WTC11 (cell line): ENCODE measurements around the gene SDC1. TPM values are rescaled to one million over a fixed set of nuclear protein-coding genes. Genes with fewer than 3 reads are reported as not detected.

Experiments used
- ATAC-seq: fragments of 200-7000 bp; cut with Tn5 transposase; 2 replicates; pipeline ENCODE4 v1.10.0; 2021; ENCODE audit warnings: mild to moderate bottlenecking, moderate library complexity
- CTCF ChIA-PET: fragments of 300-600 bp; sonication (Branson Sonifier 250); formaldehyde crosslinking; loops from one replicate; lab custom pipeline; 2021; ENCODE audit warnings: antibody characterized with exemption; lab: Charles Lee
- POLR2A ChIA-PET: fragments of 350-600 bp; sonication (Branson Sonifier 250); formaldehyde crosslinking; loops from one replicate; lab custom pipeline; 2021; ENCODE audit warnings: antibody characterized with exemption; lab: Charles Lee
- DNase-seq: peaks from one replicate; pipeline ENCODE4 v3.0.0; 2021; ENCODE audit warnings: low spot score
- H3K27ac Mint-ChIP-seq: 2 replicates; pipeline ENCODE4 v1.8.0; 2021; ENCODE audit warnings: mixed read lengths
- H3K27me3 Mint-ChIP-seq: 2 replicates; pipeline ENCODE4 v1.8.0; 2021; ENCODE audit warnings: low read depth, mild to moderate bottlenecking, moderate library complexity, mixed read lengths
- H3K36me3 Mint-ChIP-seq: 2 replicates; pipeline ENCODE4 v1.8.0; 2021; ENCODE audit warnings: mixed read lengths
- H3K4me1 Mint-ChIP-seq: 2 replicates; pipeline ENCODE4 v1.8.0; 2022; ENCODE audit warnings: mixed read lengths
- H3K4me3 Mint-ChIP-seq: 2 replicates; pipeline ENCODE4 v1.8.0; 2021; ENCODE audit warnings: mild to moderate bottlenecking, moderate library complexity, mixed read lengths
- H3K9me3 Mint-ChIP-seq: 2 replicates; pipeline ENCODE4 v1.8.0; 2021; ENCODE audit warnings: mixed read lengths
- CREM ChIP-seq: sonication (generic); formaldehyde crosslinking; IDR thresholded peaks from 2 replicates; pipeline ENCODE4 v1.8.1; 2022; ENCODE audit warnings: mild to moderate bottlenecking, missing genetic modification reagents, moderate library complexity
- ETV6 ChIP-seq: sonication (generic); formaldehyde crosslinking; IDR thresholded peaks from 2 replicates; pipeline ENCODE4 v1.8.1; 2022; ENCODE audit warnings: mild to moderate bottlenecking, missing genetic modification reagents
- GABPB1 ChIP-seq: sonication (generic); formaldehyde crosslinking; IDR thresholded peaks from 2 replicates; pipeline ENCODE4 v1.8.1; 2023; ENCODE audit warnings: mild to moderate bottlenecking, missing genetic modification reagents
- GRHL2 ChIP-seq: fragments of 250-450 bp; sonication (Bioruptor Pico); IDR thresholded peaks from 2 replicates; pipeline ENCODE4 v1.8.0; 2022; ENCODE audit warnings: mild to moderate bottlenecking, moderate library complexity; ENCODE audit not compliant: insufficient replicate concordance, severe bottlenecking
- MYBL2 ChIP-seq: sonication (generic); formaldehyde crosslinking; IDR thresholded peaks from 2 replicates; pipeline ENCODE4 v1.8.1; 2023; ENCODE audit warnings: mild to moderate bottlenecking, moderate library complexity, missing genetic modification reagents
- NR3C1 ChIP-seq: sonication (generic); formaldehyde crosslinking; conservative IDR thresholded peaks from 2 replicates; pipeline ENCODE4 v1.8.1; 2023; ENCODE audit warnings: low read depth, mild to moderate bottlenecking, missing genetic modification reagents
- OVOL2 ChIP-seq: fragments of 250-450 bp; sonication (Bioruptor Pico); IDR thresholded peaks from 2 replicates; pipeline ENCODE4 v1.9.0; 2021; ENCODE audit warnings: mild to moderate bottlenecking, borderline replicate concordance
- SMAD4 ChIP-seq: sonication (generic); formaldehyde crosslinking; IDR thresholded peaks from 2 replicates; pipeline ENCODE4 v1.8.0; 2022; ENCODE audit warnings: mild to moderate bottlenecking, missing genetic modification reagents
- TCF7 ChIP-seq: sonication (generic); formaldehyde crosslinking; IDR thresholded peaks from 2 replicates; pipeline ENCODE4 v1.8.0; 2022; ENCODE audit warnings: mild to moderate bottlenecking, low read depth, missing genetic modification reagents, moderate library complexity
- ZNF121 ChIP-seq: sonication (generic); formaldehyde crosslinking; IDR thresholded peaks from 2 replicates; pipeline ENCODE4 v1.8.0; 2023; ENCODE audit warnings: missing genetic modification reagents
- ZNF423 ChIP-seq: fragments of 250-450 bp; sonication (Bioruptor Pico); IDR thresholded peaks from 2 replicates; pipeline ENCODE4 v2.1.2; 2022; ENCODE audit warnings: mild to moderate bottlenecking, moderate library complexity
- total RNA-seq: library from RNA; stranded (reverse); gene quantifications from 3 replicates; pipeline ENCODE4 v1.2.3, GENCODE V29; 2021
- TF ChIP-seq, protein P1 (sequence below): sonication (generic); formaldehyde crosslinking; conservative IDR thresholded peaks from 2 replicates; pipeline ENCODE4 v1.8.1; 2022; ENCODE audit warnings: mild to moderate bottlenecking, missing genetic modification reagents
- TF ChIP-seq, protein P2 (sequence below): sonication (generic); formaldehyde crosslinking; IDR thresholded peaks from 2 replicates; pipeline ENCODE4 v1.8.1; 2022; ENCODE audit warnings: low read depth, mild to moderate bottlenecking, moderate library complexity, missing genetic modification reagents, borderline replicate concordance

Gene SDC1
- total RNA-seq, 1 experiment from 2014 or later: 52.6 TPM

DNA sequence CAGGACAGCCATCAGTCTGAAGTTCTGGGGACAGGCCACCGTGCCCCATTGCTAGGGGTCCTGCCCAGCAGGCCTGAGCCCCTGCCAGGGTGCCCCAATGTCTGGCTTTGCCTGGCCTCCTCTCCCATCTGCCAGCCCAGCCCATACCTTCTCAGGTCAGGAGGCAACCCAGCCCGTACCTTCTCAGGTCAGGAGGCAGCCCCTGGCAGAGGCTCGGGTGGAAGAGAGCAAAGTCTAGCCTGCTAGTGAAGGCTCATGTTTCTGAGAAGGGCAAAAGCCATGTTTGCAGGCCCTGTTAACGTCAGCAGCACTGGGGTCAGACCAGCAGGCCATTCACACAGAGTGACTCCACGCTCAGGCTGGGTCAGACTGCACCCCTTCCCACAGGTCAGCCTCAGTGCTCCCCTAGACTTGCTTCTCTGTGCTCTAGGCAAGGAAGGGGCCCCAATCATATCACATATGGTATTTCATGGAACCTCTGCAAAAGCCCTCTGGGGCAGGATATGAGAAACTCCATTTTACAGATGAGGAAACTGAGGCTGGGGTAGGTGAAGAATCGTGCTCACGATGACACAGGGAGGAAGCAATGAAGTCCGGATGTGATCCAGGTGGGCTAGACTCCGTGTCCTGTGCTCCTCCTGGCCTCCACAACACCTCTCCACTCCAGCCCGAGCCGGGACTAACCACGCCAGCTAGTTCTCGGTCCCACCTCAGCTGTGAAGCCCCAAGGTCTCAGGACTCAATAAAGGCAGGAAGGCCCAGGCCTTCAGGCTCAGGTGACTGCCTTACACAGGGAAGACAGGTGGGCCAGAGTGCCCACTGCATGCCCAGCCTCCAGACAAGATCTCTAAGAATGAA is 9.5 kb downstream of the SDC1 start:
- CTCF ChIA-PET: interaction anchor here (0.7 to 2.1 kb wide), 5 partner anchors 10 to 260 kb away, joined by 3 to 14 read pairs (median 4); partner anchors contain the start of gene SDC1
- no peak overlapping the region for H3K4me3 Mint-ChIP-seq
- peak; percentile 66; the same call in 1 of the 2 replicates for TF ChIP-seq GABPB1
- TF ChIP-seq, protein P1, sequence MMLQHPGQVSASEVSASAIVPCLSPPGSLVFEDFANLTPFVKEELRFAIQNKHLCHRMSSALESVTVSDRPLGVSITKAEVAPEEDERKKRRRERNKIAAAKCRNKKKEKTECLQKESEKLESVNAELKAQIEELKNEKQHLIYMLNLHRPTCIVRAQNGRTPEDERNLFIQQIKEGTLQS: no peak
- H3K27me3 Mint-ChIP-seq: no peaks in the 10 kb centered on the region; the same call in 1 of the 2 replicates
- DNase-seq: no peak
- no peaks in the 10 kb centered on the region for H3K9me3 Mint-ChIP-seq
- POLR2A ChIA-PET: no interaction called here
- peaks cover 29% of the 10 kb centered on the region for H3K4me1 Mint-ChIP-seq
- H3K36me3 Mint-ChIP-seq: peaks cover 3% of the 10 kb centered on the region; the same call in 1 of the 2 replicates
- no peak for ATAC-seq
- H3K27ac Mint-ChIP-seq: no peak overlapping the region; the same call in 1 of the 2 replicates

DNA sequence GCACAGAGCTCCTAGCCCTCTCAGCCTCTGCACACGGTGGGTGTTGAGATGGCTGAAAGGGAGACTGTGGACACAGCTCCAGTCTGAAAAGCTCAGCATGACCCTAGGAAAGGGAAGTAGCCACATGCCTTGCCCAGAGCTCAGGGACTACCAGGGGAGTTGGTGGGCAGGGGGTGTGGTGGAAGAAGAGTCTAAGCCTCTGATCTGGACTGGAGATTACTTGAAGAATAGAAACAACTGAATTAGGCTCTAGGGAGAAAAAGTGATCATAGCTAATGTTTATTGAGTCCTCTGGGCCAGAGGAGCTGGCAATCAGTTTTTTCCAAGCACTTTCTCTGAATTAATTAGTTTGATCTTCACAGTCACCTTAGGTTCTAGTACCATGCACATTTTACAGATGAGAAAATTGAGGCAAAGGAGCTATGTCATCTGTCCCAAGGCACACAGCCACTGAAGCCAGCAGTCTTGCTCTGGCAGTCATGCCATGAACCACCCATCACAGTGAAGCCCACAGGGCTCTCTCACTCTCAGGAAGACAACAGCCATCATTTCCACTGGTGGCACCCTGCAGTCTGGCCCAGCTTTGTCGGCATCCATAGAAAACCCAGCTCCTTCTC is 10.3 kb downstream of the SDC1 start:
- Mint-ChIP-seq H3K4me1 (peaks cover 28% of the 10 kb centered on the region), H3K36me3 (peaks cover 3% of the 10 kb centered on the region; the same call in 1 of the 2 replicates), H3K27ac (peak overlapping the region; percentile 73), H3K9me3 (no peaks in the 10 kb centered on the region), H3K4me3 (no peak overlapping the region), H3K27me3 (no peaks in the 10 kb centered on the region)
- TF ChIP-seq, protein P2, sequence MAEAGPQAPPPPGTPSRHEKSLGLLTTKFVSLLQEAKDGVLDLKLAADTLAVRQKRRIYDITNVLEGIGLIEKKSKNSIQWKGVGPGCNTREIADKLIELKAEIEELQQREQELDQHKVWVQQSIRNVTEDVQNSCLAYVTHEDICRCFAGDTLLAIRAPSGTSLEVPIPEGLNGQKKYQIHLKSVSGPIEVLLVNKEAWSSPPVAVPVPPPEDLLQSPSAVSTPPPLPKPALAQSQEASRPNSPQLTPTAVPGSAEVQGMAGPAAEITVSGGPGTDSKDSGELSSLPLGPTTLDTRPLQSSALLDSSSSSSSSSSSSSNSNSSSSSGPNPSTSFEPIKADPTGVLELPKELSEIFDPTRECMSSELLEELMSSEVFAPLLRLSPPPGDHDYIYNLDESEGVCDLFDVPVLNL (CRISPR knock-in tag): no peak
- TF ChIP-seq MYBL2 (CRISPR knock-in tag): no peak
- TF ChIP-seq CREM (CRISPR knock-in tag): no peak
- no peak for TF ChIP-seq TCF7 (CRISPR knock-in tag)
- no peak for TF ChIP-seq SMAD4 (CRISPR knock-in tag)
- no peak for TF ChIP-seq OVOL2 (CRISPR knock-in tag)
- peak; percentile 27; the same call in 1 of the 2 replicates for TF ChIP-seq ZNF423 (CRISPR knock-in tag)
- TF ChIP-seq GRHL2 (CRISPR knock-in tag): no peak
- CTCF ChIA-PET: interaction anchor here (0.5 to 2.1 kb wide), 7 partner anchors 9 to 388 kb away, joined by 3 to 14 read pairs (median 4); partner anchors contain the start of gene SDC1
- POLR2A ChIA-PET: no interaction called here
- ATAC-seq: no peak
- DNase-seq: no peak

DNA sequence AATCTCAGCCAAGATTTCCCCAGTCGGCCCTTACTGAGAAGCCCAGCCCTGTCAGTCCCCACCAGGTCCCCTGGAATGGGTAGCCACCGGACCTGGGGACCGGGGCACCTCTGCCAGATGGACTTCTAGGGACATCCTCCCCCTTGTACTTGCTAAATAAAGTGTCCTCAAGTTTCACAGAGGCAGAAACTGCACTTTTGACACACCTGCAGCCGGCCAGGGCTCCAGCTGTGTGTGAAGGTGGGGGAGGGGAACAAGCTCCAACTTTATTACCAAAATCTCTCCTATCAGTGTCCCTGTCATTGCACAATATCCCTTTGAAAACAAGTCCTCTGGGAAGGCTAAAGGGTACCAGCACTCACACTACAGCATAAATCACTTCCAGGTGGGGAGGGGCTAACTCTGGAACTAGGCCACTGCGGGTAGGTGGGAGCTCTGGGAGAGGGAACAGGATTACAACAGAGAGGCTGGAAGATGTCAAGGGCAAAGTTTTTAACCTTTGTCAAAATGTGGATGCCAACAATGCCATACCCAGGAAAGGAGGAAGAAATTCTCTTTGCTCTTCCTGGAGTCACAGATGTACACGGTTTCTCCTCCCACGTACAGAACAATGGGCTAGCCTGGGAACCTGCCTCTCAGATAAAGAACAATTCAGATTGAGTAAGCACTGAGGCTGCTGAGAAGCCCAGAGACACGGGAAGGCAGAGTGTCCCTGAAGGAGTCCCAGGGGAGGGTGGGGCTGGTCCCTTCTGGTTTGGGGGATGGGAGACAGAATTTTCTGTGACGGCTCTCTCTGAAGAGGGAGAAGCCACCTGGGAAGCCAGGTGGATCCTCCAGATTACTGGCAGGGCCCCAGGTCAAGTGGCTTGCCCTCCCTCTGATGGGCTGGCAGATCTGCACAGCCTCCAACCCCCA is 11.0 kb downstream of the SDC1 start:
- TF ChIP-seq NR3C1 (CRISPR knock-in tag) (no peak), GABPB1 (peak; percentile 56)
- TF ChIP-seq, all 79 proteins: peak for 1
- peaks cover 3% of the 10 kb centered on the region; the same call in 1 of the 2 replicates for H3K36me3 Mint-ChIP-seq
- H3K27me3 Mint-ChIP-seq: no peaks in the 10 kb centered on the region
- no peak overlapping the region for H3K4me3 Mint-ChIP-seq
- H3K9me3 Mint-ChIP-seq: no peaks in the 10 kb centered on the region
- POLR2A ChIA-PET: no interaction called here
- peaks cover 28% of the 10 kb centered on the region for H3K4me1 Mint-ChIP-seq
- ATAC-seq: no peak
- no peak for DNase-seq
- CTCF ChIA-PET: interaction anchor here (0.5 to 2.1 kb wide), 10 partner anchors 10 to 389 kb away, joined by 3 to 14 read pairs (median 4); partner anchors contain the start of gene SDC1
- H3K27ac Mint-ChIP-seq: peak overlapping the region; percentile 88; the same call in 1 of the 2 replicates

- H3K27me3 Mint-ChIP-seq: no peaks in the 10 kb centered on the region
- H3K9me3 Mint-ChIP-seq: no peaks in the 10 kb centered on the region
- ChIA-PET CTCF (interaction anchor here (0.8 to 2.1 kb wide), 9 partner anchors 10 to 198 kb away, joined by 3 to 14 read pairs (median 4); partner anchors contain the start of gene SDC1), POLR2A (interaction anchor here (1.0 to 1.7 kb wide), 2 partner anchors 10 to 12 kb away, joined by 3 read pairs; partner anchors contain the start of gene SDC1)
- no peak overlapping the region for H3K4me3 Mint-ChIP-seq
- no peak overlapping the region for H3K27ac Mint-ChIP-seq
- no peaks in the 10 kb centered on the region for H3K36me3 Mint-ChIP-seq
- ATAC-seq (no peak), DNase-seq (no peak)
- TF ChIP-seq ZNF121 (CRISPR knock-in tag) (no peak), ETV6 (CRISPR knock-in tag) (no peak)
- peaks cover 28% of the 10 kb centered on the region for H3K4me1 Mint-ChIP-seq
Observed at GRCh38 chr2:20212871-20213503, 11.9 kb downstream of the SDC1 start.
